Measurements from ENCODE around the gene SLC16A5.

SLC16A5 gene

DNA sequence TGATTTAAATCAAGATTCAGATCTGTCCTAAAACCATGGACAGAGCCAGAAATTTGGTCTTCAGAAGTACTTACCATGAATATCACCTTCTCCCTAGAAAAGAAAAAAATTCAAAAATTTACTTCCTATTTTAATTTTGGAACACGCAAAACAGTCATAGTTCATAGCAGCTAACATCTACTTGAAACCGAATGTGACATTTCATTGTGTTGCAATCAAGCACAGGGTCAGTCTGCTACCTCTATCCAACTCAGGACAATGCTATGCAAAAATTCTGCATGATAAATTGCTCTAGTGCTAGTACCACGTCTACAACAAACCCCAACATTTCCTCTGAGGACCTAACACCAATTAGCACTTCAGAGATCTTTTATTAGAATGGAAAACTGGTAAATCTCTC is 58.8 kb downstream of the SLC16A5 start:
- TF ChIP-seq FOXM1 (IDR thresholded peaks at IDR 0.05; ENCODE audit: borderline replicate concordance, low read depth): no peak
- TF ChIP-seq CEBPB (IDR thresholded peaks at IDR 0.05): no peak
- TF ChIP-seq, protein P1, sequence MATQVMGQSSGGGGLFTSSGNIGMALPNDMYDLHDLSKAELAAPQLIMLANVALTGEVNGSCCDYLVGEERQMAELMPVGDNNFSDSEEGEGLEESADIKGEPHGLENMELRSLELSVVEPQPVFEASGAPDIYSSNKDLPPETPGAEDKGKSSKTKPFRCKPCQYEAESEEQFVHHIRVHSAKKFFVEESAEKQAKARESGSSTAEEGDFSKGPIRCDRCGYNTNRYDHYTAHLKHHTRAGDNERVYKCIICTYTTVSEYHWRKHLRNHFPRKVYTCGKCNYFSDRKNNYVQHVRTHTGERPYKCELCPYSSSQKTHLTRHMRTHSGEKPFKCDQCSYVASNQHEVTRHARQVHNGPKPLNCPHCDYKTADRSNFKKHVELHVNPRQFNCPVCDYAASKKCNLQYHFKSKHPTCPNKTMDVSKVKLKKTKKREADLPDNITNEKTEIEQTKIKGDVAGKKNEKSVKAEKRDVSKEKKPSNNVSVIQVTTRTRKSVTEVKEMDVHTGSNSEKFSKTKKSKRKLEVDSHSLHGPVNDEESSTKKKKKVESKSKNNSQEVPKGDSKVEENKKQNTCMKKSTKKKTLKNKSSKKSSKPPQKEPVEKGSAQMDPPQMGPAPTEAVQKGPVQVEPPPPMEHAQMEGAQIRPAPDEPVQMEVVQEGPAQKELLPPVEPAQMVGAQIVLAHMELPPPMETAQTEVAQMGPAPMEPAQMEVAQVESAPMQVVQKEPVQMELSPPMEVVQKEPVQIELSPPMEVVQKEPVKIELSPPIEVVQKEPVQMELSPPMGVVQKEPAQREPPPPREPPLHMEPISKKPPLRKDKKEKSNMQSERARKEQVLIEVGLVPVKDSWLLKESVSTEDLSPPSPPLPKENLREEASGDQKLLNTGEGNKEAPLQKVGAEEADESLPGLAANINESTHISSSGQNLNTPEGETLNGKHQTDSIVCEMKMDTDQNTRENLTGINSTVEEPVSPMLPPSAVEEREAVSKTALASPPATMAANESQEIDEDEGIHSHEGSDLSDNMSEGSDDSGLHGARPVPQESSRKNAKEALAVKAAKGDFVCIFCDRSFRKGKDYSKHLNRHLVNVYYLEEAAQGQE (IDR thresholded peaks at IDR 0.05; ENCODE audit: low read depth): no peak
- no peak for TF ChIP-seq ZBTB7A (IDR thresholded peaks at IDR 0.05; ENCODE audit: low read depth)
- TF ChIP-seq TEAD4 (IDR thresholded peaks at IDR 0.05): no peak
- no peak for TF ChIP-seq YY1 (IDR thresholded peaks at IDR 0.05; ENCODE audit: low read depth)
- TF ChIP-seq TCF12 (IDR thresholded peaks at IDR 0.05; ENCODE audit: low read depth): no peak
- no peak for TF ChIP-seq EGR1 (IDR thresholded peaks at IDR 0.05)
- TF ChIP-seq CREB1 (IDR thresholded peaks at IDR 0.05; ENCODE audit: low read depth): no peak
- TF ChIP-seq EP300 (IDR thresholded peaks at IDR 0.05; ENCODE audit: borderline replicate concordance): no peak

DNA sequence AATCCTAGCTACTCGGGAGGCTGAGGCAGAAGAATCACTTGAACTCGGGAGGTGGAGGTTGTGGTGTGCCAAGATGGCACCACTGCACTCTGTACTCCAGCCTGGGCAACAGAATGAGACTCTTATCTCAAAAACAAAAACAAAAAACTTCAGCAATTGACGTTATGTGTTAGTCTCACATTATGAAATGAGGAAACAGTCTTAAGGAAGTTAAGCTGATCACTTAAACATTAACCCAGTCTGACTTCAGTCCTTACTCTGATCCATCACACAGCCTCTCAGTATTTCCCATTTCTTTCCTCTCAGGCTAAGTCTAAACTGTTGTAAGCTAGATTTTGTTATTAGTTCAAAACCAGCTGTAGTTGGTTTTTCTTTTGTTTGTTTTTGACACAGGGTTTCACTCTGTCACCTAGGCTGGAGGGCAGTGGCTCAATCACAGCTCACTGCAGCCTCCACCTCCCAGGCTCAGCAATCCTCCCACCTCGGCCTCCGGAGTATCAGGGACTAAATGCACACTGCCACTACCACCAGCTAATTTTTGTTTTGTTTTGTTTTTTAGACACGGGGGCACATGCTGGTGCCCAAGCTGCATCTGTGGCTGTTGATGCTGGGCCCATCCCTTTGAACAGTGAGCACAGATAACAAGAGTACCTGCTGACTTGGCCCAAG is 60.3 kb downstream of the SLC16A5 start:
- TF ChIP-seq RAD21 (IDR thresholded peaks at IDR 0.05; ENCODE audit: low read depth): no peak

DNA sequence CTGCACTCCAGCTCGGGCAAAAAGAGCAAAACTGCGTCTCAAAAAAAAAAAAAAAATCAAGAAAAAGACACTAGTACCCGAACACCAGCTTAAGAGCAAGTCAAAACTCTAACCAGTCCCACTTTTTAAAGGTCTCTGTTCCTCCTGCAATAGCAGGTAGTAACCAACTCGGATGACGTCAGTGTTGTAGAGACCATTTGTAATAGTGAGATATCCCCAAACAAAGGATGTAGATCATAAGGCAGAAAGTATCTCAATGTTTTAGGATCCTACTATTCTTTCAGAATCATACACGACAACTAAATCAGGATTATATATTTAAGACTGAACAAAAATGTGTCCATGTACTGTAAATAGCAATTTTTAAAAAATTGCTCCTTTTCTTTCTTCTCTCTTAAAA is 64.2 kb downstream of the SLC16A5 start:
- no peak for TF ChIP-seq EGR1 (IDR thresholded peaks at IDR 0.05)
- no peak for TF ChIP-seq EP300 (IDR thresholded peaks at IDR 0.05; ENCODE audit: borderline replicate concordance)

DNA sequence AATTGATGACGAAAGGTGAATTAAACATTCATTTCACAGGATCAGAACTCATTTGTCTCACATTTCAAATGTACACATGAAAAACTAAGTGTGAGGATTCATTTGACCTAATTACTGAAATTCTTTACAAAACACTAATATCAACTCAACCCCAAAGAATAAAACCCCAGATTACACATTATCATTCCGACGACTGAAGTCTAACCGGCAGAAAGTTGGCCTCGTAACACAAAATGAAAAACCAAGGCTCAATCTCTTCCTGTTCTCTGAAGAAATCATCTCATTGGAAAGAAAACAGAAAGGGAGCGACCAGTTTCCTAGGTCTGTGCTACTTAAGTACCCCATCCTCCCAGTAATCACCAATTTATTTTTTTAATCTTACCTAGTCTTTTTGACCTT is 64.8 kb downstream of the SLC16A5 start:
- TF ChIP-seq, protein P1 (IDR thresholded peaks at IDR 0.05; ENCODE audit: low read depth): no peak
- TF ChIP-seq TAF1 (IDR thresholded peaks at IDR 0.05; ENCODE audit: low read depth) (no peak), EP300 (IDR thresholded peaks at IDR 0.05; ENCODE audit: borderline replicate concordance) (no peak), NFIC (IDR thresholded peaks at IDR 0.05) (no peak), FOXM1 (IDR thresholded peaks at IDR 0.05; ENCODE audit: borderline replicate concordance, low read depth) (no peak)
- TF ChIP-seq, protein P2, sequence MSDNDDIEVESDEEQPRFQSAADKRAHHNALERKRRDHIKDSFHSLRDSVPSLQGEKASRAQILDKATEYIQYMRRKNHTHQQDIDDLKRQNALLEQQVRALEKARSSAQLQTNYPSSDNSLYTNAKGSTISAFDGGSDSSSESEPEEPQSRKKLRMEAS (IDR thresholded peaks at IDR 0.05): no peak
- TF ChIP-seq, protein P3, sequence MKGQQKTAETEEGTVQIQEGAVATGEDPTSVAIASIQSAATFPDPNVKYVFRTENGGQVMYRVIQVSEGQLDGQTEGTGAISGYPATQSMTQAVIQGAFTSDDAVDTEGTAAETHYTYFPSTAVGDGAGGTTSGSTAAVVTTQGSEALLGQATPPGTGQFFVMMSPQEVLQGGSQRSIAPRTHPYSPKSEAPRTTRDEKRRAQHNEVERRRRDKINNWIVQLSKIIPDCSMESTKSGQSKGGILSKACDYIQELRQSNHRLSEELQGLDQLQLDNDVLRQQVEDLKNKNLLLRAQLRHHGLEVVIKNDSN (IDR thresholded peaks at IDR 0.05): no peak

DNA sequence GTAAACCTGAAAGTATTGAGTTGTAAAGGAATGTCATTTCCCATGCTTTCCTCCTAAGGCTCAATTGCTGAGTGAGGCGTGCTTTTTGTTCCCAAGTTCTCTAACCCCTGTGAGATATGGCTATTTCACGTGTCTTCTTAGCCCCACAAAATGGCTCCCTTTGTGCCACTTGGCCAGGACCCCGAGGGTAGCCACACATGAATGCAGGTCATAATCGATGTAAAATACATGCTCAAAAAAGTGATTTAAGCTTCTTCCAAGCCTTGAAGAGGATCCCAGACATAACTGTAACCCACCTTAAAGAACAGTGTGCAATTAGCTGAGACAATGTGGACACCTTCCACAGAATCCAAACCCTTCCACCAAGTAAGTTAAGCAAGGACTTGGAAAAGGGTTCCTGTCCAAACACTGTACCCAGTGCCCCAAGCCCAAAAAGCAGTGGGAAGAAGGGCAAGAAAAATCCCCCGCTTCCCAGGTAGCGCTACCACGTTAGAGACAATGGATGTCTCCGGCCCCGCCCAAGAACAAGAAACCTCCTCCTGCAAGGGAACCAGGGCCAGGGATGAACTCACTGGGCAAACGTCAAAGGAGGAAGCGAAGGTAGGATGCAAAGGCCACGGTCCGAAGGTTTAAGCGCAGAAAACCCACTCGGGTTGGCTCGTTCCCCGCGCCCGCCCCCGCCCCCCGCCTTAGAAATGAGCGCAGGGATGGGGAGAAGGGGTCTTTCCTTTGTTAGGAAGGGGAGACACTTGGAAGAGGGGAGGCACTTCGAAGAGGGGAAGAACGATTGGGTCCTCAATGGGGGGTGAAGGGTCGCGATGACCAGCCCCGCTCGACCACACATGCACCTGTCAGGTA is 65.4 kb downstream of the SLC16A5 start:
- TF ChIP-seq ZBTB7A (IDR thresholded peaks at IDR 0.05; ENCODE audit: low read depth) (no peak), TCF12 (IDR thresholded peaks at IDR 0.05; ENCODE audit: low read depth) (0 out of 2 replicates have a peak, but pooled peaks have one; percentile 28)

DNA sequence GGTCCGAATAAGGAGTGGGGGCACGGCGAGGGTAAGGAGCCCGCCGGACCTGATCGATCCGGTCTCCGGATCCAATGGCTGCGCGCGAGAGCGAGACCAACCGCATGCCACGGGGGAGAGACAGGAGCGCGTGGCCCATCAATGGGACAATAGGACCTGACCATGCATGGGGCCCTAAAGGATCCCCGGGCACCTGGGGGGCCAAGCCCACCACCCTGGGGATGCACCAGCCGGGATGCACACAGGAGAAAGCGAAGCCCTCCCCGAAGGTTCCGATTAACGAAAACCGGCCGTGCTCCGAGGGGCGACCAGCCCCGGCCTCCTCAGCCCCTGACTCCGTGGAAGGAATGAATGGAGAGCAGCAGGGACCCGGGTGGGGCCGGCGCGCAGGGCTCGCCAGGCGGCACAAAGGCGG is 66.0 kb downstream of the SLC16A5 start:
- TF ChIP-seq YY1 (IDR thresholded peaks at IDR 0.05; ENCODE audit: low read depth) (0 out of 2 replicates have a peak, but pooled peaks have one; percentile 21), EP300 (IDR thresholded peaks at IDR 0.05; ENCODE audit: borderline replicate concordance) (0 out of 2 replicates have a peak, but pooled peaks have one; percentile 21), CEBPB (IDR thresholded peaks at IDR 0.05) (no peak), FOXM1 (IDR thresholded peaks at IDR 0.05; ENCODE audit: borderline replicate concordance, low read depth) (no peak), ZBTB7A (IDR thresholded peaks at IDR 0.05; ENCODE audit: low read depth) (peak; percentile 90), TAF1 (IDR thresholded peaks at IDR 0.05; ENCODE audit: low read depth) (no peak), RAD21 (IDR thresholded peaks at IDR 0.05; ENCODE audit: low read depth) (no peak)
- TF ChIP-seq, protein P2 (IDR thresholded peaks at IDR 0.05): peak; percentile 85

All from Ishikawa (cell line).